HG03108 (cell line): Measurements from ENCODE around the gene MFSD6.
"Not testable (repeated sequence)": the region's sequence is repeated elsewhere in the genome, so short reads cannot be mapped to it uniquely, and the experiment has no call there.

Source experiments
- ATAC-seq: cut with Tn5 transposase; IDR thresholded peaks from one replicate; pipeline ENCODE4 v1.9.1; 2021; ENCODE audit warnings: moderate library complexity; ENCODE audit not compliant: unreplicated experiment

MFSD6 gene

DNA sequence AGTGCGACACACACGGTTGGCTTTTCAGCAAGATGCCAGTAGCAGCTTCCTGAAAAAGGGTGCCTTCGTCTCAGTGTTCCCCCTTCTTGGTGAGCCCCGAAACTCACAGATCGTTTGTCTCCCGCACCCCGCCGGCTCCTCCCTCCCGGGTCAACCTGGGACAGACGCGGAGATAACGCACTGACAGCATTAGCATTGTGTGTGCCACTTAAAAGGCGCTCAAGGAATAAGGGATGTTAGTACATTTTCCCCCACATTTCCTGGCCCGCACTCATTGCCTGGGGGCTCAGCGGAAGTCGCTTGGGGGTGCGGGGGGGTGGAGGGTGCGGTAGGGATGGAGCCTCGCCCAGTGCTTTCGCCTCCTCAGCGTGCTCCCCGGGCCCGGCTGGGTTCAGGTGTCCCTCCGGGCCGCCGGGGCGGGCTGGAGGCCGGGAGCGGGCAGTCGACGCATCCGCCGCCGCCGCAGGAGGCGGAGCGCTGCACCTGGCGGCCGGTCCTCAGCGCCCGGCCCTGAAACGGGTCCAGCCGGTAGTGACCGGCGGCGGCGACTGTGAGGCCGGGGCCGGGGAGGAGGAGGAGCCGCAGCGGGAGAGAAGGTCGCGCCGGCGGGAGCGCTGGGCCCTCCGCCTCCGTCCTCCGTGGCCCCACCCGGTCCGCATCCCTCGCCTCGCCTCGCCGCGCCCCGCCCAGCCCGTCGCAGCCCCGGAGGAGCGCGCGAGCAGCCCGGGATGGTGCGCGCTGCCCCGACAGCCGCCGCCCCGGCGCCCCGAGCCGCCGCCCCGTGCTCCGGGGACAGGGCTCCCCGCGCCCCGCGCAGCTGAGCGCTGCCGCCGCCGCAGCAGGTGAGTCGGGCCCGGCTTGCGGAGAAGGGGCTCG lies at the start of gene MFSD6:
MFSD6 (plus strand) TSS at position 694 of the 876 bp plus-strand sequence. CDS start 27,675 bp downstream, outside the sequence.
- peak; percentile 55 for ATAC-seq

DNA sequence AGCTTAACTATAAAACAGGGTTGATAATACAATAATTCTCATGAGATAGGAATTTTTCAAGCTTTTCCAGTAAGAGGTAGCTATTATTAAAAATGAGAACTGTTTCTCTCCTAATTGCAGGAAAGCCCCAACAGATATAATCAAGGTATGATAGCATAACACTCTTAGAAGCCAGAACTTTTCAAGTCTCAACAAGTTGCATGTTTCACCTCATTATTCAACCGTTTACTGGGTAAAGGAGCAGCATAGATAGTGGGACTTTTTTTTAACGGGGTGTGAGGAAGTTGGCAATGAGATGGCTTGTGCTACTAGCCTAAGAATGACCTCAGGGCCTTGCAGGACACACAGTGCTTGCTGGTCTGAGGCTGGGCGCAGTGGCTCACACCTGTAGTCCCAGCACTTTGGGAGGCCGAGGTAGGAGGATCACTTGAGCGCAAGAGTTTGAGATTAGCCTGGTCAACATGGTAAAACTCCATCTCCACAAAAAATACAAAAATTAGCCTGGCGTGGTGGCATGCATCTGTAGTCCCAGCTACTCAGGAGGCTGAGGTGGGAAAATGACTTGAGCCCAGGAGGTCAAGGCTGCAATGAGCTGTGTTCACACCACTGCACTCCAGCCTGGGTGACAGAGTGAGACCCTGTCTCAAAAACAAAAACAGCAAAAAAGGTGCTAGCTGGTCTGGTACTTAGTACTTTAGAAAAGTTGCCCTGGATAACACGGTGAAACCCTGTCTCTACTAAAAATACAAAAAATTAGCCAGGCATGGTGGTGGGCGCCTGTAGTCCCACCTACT lies 49.3 kb upstream of the MFSD6 start:
- ATAC-seq = not testable (repeated sequence)

- no peak for ATAC-seq
These were observed 47.6 kb upstream of the MFSD6 start for GRCh38 chr2:190360561-190360960.

- ATAC-seq = no peak
These were observed 47.2 kb upstream of the MFSD6 start for GRCh38 chr2:190360965-190361364.

DNA sequence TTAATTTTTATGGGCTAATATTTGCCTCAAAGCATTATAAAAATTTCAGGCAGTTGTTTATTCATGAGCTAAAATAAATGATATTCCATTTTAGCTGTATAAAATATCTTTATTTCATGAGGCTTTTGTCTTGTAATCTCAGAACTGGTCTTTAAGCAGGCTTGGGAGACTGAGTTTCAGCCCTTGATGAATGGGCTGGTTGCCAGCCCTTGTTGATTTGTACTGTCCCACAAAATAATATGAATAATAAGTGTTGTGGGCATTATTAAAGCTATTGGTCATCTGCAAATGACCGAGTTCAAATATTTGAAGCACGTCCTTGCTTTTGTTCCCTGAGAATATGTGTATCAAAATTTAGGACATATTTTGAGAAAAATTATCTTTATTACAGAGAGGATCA lies 46.6 kb upstream of the MFSD6 start:
- ATAC-seq = no peak

GRCh38 chr2:190362894-190363293 lies 45.3 kb upstream of the MFSD6 start:
- no peak for ATAC-seq

GRCh38 chr2:190365499-190366204 lies 42.5 kb upstream of the MFSD6 start:
- no peak for ATAC-seq

DNA sequence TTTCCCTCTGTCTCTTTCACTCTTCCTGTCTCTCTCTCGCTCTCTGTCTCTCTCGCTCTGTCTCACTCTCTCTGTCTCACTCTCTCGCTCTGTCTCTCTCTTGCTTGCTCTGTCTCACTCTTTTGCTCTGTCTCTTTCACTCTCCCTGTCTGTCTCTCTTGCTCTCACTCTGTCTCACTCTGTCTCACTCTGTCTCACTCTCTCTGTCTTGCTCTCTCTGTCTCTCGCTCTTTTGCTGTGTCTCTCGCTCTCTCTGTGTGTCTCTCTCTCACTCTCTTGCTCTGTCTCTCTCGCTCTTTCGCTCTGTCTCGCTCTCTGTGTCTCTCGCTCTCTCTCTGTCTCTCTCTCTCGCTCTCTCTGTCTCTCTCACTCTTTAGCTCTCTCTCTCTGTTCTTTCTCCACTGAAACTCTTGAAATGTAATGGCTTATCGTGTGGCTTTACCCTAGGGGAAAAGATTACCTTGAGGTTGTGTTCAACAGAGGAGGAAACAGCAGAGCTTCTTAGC lies 41.9 kb upstream of the MFSD6 start:
- no peak for ATAC-seq

GRCh38 chr2:190367091-190367490 lies 41.1 kb upstream of the MFSD6 start:
- ATAC-seq = no peak

DNA sequence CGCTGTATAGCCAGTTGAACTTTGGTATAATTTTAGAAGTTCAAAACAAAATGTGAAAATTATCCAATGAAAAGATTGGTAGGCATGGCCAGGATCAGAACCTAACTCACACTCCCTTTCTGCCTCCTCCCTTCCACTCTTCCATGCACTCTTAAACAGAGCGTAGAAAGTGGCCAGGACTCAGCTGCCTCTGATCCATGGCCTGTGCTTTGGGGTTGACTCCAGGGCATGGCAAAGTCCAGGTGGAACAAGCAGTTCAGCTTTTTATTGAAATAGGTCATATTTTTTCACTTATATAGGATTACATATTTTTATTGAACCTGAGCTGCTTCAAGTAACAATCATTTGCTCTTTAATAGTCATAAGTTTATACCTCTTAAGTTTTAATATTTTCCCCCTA lies 38.5 kb upstream of the MFSD6 start:
- ATAC-seq = no peak

GRCh38 chr2:190376083-190376482 lies 32.1 kb upstream of the MFSD6 start:
- ATAC-seq = no peak

- no peak for ATAC-seq
These were observed 31.4 kb upstream of the MFSD6 start for GRCh38 chr2:190376591-190377245.

DNA sequence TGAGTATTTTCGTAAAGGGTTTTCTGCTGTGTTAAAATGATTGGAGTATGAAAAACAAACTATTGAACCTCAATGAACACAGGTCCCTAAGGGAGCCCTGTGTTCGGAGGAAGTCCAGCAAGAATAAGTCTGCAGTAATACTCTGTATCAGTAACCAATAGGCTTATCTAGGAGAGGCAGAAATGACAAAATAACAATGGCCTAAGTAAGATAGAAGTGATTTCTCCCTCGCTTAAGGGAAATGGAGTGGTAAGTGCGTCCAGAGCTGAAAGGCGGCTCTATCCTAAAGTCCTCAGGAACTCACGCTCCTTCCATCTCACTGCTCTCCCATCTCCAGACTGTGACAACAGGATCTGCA lies 29.3 kb upstream of the MFSD6 start:
- ATAC-seq = no peak

DNA sequence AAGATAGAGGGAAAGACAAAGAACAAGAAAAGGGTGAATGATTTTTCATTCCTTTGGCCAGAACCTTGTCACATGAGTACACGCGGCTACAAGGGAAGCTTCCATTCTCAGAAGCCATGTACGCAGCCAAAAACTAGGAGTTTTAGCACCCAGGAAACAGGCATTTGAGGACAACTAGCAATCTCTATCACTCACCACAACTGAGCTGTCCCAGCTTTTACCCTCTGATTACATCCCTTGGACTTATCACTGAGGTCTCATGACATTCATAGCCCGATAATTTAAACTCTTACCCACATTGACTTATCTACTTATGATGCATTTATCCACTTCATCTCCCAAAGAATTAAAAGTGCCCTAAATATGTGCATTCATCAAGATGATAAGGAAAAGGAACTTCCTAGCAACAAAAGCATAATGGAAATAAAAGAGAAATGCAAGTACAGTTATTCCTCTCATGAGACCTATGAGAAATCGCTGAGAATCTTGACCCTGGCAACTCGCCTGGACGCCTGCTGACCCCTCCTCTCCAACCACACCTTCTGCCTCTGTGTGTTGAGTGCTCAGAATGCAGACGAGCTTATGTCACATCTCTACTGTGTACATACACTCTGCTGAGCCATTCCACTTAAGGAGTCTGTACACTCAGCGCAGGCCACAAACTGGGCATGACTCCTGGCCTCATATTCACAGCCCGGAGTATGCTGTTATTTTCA lies 28.7 kb upstream of the MFSD6 start:
- ATAC-seq = no peak

DNA sequence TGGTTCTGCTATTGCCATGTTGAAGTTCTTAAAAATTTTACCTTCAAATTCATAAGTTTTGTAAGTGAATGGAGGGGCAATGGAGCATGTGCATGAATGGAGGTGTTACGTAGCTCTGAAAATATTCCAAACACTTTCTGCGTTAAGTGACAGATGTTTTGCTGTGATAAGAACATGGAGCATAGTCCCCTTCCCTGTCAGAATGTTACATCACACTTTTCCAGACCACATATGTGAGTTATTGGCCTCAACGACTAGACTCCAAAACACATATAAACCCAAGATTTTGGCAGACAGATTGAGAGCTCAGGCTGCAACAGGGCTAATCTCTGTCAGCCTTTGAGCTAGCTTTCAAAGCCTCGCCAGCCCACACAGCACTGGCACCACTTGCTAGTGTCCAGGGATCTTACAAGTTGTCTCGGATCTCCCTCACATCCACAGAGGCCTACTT lies 27.2 kb upstream of the MFSD6 start:
- no peak for ATAC-seq

DNA sequence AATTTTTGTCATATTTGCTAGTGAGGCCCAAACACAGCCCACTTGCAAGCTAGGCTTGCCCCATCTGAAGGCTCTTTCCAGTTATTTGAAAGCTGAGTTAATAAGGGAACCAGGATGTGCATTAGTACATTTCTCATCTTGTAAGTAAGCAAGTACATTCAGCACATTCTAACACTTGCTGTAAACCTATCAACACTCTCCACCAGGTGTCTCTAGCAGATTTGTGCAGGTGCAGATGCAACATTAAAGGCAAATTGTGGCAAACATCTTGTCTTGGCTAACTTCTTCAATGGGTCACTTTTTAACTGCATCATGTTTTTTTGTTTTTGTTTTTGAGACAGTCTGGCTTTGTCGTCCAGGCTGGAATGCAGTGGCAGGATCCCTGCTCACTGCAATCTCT lies 25.3 kb upstream of the MFSD6 start:
- peak; percentile 73 for ATAC-seq

DNA sequence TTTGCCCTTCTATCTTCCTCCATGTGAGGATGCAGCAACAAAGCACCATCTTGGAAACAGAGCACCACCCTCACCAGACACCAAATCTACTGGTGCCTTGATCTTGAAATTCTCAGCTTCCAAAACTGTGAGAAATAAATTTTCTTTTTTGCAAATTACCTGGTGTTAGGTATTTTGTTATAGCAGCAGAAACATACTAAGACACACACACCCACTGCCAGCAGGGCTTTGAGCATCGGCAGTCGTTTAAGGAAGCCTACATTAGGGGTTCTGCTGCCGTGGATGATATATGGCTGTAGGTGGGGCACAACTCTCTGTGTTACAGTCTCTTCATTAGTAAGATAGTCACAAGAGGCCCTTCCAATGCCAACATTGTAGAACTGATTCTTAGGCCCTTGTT lies 20.7 kb upstream of the MFSD6 start:
- no peak for ATAC-seq

DNA sequence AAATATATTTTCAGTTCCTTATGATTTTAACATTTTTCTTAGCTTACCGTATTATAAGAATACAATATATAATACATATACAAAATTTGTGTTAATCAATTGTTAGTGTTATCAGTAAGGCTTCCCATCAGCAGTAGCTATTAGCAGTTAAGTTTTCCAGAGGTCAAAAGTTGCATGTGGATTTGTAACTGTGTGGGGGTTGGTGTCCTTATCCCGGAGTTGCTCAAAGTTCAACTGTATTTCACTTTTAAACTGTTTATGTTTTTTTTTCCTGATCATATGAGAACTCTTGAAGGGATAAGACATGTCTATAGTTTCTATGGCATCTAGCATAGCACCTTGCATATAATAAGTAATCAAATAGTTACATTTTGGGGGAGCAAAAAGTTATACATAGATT lies 11.9 kb upstream of the MFSD6 start:
- ATAC-seq = no peak

- no peak for ATAC-seq
These were observed 5.1 kb upstream of the MFSD6 start for GRCh38 chr2:190402986-190403603.

DNA sequence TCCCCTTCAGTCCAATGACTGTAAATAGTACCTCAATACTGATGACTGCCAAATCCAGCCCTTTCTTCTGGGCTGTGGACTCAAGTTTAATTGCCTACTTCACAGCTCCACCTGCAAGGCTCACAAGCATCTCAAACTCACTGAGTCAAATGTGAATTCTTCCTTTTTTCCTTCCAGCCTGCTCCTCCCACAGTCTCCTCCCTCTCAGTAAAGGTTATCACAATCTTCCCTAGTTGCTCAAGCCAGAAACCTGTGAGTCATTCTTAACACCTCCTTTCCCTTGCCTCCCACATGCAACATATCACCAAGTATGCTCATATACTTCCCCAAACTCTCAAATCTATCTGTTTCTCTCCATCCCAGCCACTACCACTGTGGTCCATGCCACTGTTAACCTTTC lies 3.7 kb upstream of the MFSD6 start:
- no peak for ATAC-seq
